ENCODE results near the gene ZNF740. TPM values are rescaled to one million over a fixed set of nuclear protein-coding genes. Genes with fewer than 3 reads are reported as not detected.

Gene ZNF740
- total RNA-seq, 1 experiment from 2014 or later = 65.8 TPM

GRCh38 chr12:53191096-53191884 is 10.8 kb downstream of the ZNF740 start:
- intact Hi-C loops (cut with micrococcal nuclease; ENCODE audit: unreplicated experiment) = no loop called here
- H3K4me2 ChIP-seq = no peak overlapping the region
- no peak overlapping the region for H3K27ac ChIP-seq
- no peaks in the 10 kb centered on the region for H4K20me1 ChIP-seq (ENCODE audit: insufficient read depth)
- POLR2A ChIA-PET (ENCODE audit: unreplicated experiment) = interaction anchor here (0.7 kb wide), 1 partner anchor 12 kb away, joined by 5 read pairs; no protein-coding TSS in a partner anchor
- peaks cover 8% of the 10 kb centered on the region for H3K4me1 ChIP-seq (replicated peaks; ENCODE audit: insufficient read depth)
- no peaks in the 10 kb centered on the region for H3K9me3 ChIP-seq (ENCODE audit: insufficient read depth, low read depth)
- H3K27me3 ChIP-seq (ENCODE audit: insufficient read depth, low read depth) = no peaks in the 10 kb centered on the region
- TF ChIP-seq EZH2 (IDR thresholded peaks at IDR 0.05; ENCODE audit: low read depth) (no peak), CTCF (conservative IDR thresholded peaks at IDR 0.05) (no peak)
- H3K36me3 ChIP-seq (ENCODE audit: low read depth) = peaks cover 10% of the 10 kb centered on the region
- H3K9me2 ChIP-seq (ENCODE audit: insufficient read depth) = no peaks in the 10 kb centered on the region
- CTCF ChIA-PET = no interaction called here
- no peak overlapping the region for H2AFZ ChIP-seq
- no peak overlapping the region for H3K4me3 ChIP-seq
- H3F3A ChIP-seq (ENCODE audit: insufficient read depth, low read depth) = peaks cover 21% of the 10 kb centered on the region; the same call in 1 of the 2 replicates
- no TSS peak for BruUV-seq (replicated peaks)
- H3K79me2 ChIP-seq (ENCODE audit: low read depth) = no peaks in the 10 kb centered on the region
- no peak for DNase-seq

- Histone ChIP-seq H3K27ac (no peak overlapping the region), H3K4me3 (no peak overlapping the region), H3K27me3 (ENCODE audit: insufficient read depth, low read depth) (no peaks in the 10 kb centered on the region), H3F3A (ENCODE audit: insufficient read depth, low read depth) (peaks cover 21% of the 10 kb centered on the region; the same call in 1 of the 2 replicates), H3K4me2 (no peak overlapping the region), H3K36me3 (ENCODE audit: low read depth) (peaks cover 3% of the 10 kb centered on the region; the same call in 1 of the 2 replicates), H2AFZ (no peak overlapping the region), H3K79me2 (ENCODE audit: low read depth) (no peaks in the 10 kb centered on the region), H3K9me3 (ENCODE audit: insufficient read depth, low read depth) (no peaks in the 10 kb centered on the region), H3K4me1 (replicated peaks; ENCODE audit: insufficient read depth) (peaks cover 10% of the 10 kb centered on the region), H4K20me1 (ENCODE audit: insufficient read depth) (no peaks in the 10 kb centered on the region), H3K9me2 (ENCODE audit: insufficient read depth) (no peaks in the 10 kb centered on the region)
- no peak for DNase-seq
- TF ChIP-seq EZH2 (IDR thresholded peaks at IDR 0.05; ENCODE audit: low read depth) (no peak), CTCF (conservative IDR thresholded peaks at IDR 0.05) (no peak)
- ChIA-PET POLR2A (ENCODE audit: unreplicated experiment) (interaction anchor here (0.5 to 0.7 kb wide), 2 partner anchors 12 to 220 kb away, joined by 3 to 5 read pairs; no protein-coding TSS in a partner anchor), CTCF (no interaction called here)
- no TSS peak for BruUV-seq (replicated peaks)
- intact Hi-C loops (cut with micrococcal nuclease; ENCODE audit: unreplicated experiment) = no loop called here
Observed at GRCh38 chr12:53191885-53192530, 11.5 kb downstream of the ZNF740 start.

DNA sequence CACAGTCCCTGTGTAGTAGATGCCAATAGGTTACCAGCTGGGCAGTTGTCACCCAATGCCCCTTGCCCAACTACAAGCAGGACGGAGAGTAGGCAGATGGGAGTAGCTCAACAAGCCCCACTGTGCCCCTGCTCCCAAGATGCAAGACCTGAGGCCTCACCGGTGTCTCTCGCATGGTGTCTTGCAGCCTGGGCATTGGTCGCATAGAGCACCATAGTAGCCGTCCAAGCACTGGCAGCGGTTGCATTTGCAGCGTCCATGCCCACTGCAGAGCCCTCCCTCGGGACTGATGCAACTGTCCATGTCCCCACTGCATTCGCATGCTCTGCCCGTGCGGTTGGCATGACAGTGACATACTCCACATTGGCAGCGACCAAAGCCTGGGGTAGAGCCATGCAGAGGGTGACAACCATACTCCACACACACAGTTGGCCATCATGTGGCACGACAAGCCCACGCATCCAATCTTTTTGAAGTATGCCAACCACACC is 12.1 kb downstream of the ZNF740 start:
- no peaks in the 10 kb centered on the region for H4K20me1 ChIP-seq (ENCODE audit: insufficient read depth)

More for the DNA sequence above, 12.1 kb downstream of the ZNF740 start:
- peaks cover 21% of the 10 kb centered on the region; the same call in 1 of the 2 replicates for H3F3A ChIP-seq (ENCODE audit: insufficient read depth, low read depth)
- no peaks in the 10 kb centered on the region for H3K27me3 ChIP-seq (ENCODE audit: insufficient read depth, low read depth)
- no peaks in the 10 kb centered on the region for H3K9me3 ChIP-seq (ENCODE audit: insufficient read depth, low read depth)
- no TSS peak for BruUV-seq (replicated peaks)
- H3K4me1 ChIP-seq (replicated peaks; ENCODE audit: insufficient read depth) = peaks cover 10% of the 10 kb centered on the region
- CTCF ChIA-PET = no interaction called here
- H3K9me2 ChIP-seq (ENCODE audit: insufficient read depth) = no peaks in the 10 kb centered on the region
- intact Hi-C loops (cut with micrococcal nuclease; ENCODE audit: unreplicated experiment) = no loop called here
- H3K4me3 ChIP-seq = no peak overlapping the region
- no peak overlapping the region for H2AFZ ChIP-seq
- no peak for DNase-seq
- no peaks in the 10 kb centered on the region for H3K79me2 ChIP-seq (ENCODE audit: low read depth)
- H3K36me3 ChIP-seq (ENCODE audit: low read depth) = no peaks in the 10 kb centered on the region
- TF ChIP-seq CTCF (conservative IDR thresholded peaks at IDR 0.05) = no peak
- no peak for TF ChIP-seq EZH2 (IDR thresholded peaks at IDR 0.05; ENCODE audit: low read depth)
- no peak overlapping the region for H3K4me2 ChIP-seq
- H3K27ac ChIP-seq = no peak overlapping the region
- POLR2A ChIA-PET (ENCODE audit: unreplicated experiment) = interaction anchor here (0.5 kb wide), 1 partner anchor 221 kb away, joined by 3 read pairs; no protein-coding TSS in a partner anchor

All from PC-9 (cell line).